HEK293 (cell line): ENCODE data around the gene FKBP8.

Source experiments
- CTCF ChIA-PET: fragments of 350-600 bp; formaldehyde crosslinking; extraction: SDS; loops from one replicate; lab custom pipeline; 2021; ENCODE audit warnings: antibody characterized with exemption; lab: Yijun Ruan, JAX
- POLR2A ChIA-PET: fragments of 300-600 bp; formaldehyde crosslinking; extraction: SDS; loops from one replicate; lab custom pipeline; 2020; ENCODE audit warnings: antibody characterized with exemption, inconsistent platforms; lab: Yijun Ruan, JAX
- H3K27ac ChIP-seq: fragments of 200-500 bp; sonication (Bioruptor generic); 2 replicates; pipeline ENCODE4 v1.5.1; 2014; ENCODE audit warnings: low read depth, low read length, control low read depth, inconsistent platforms; ENCODE audit errors: extremely low read depth
- H3K36me3 ChIP-seq, 2 experiments: fragments of 200-500 bp in 1 of 2; sonication (Bioruptor generic) in 1 of 2; 1 replicate in 1 of 2; 2 replicates in 1 of 2; pipeline ENCODE4 v1.5.1; 2014 to 2017; ENCODE audit warnings: inconsistent platforms in 2 of 2, low read length in 2 of 2; ENCODE audit not compliant: control insufficient read depth in 2 of 2, insufficient read depth in 1 of 2
- H3K4me1 ChIP-seq: fragments of 200-500 bp; sonication (Bioruptor generic); 2 replicates; pipeline ENCODE4 v1.5.1; 2014; ENCODE audit warnings: mild to moderate bottlenecking, low read length, inconsistent platforms; ENCODE audit not compliant: control insufficient read depth, insufficient read depth
- H3K4me3 ChIP-seq: 2 replicates; pipeline ENCODE4 v1.5.1; 2011; ENCODE audit warnings: low read depth, mild to moderate bottlenecking, control low read depth, low read length, moderate library complexity
- H3K9me3 ChIP-seq: fragments of 200-500 bp; sonication (Bioruptor generic); 2 replicates; pipeline ENCODE4 v1.5.1; 2014; ENCODE audit warnings: low read depth, low read length, inconsistent platforms; ENCODE audit not compliant: control insufficient read depth, insufficient read depth
- EGR2 ChIP-seq: fragments of 450-650 bp; formaldehyde crosslinking; IDR thresholded peaks from 2 replicates; pipeline ENCODE4 v1.5.1; 2016; ENCODE audit warnings: low read depth, missing biosample characterization, missing genetic modification characterization
- INSM2 ChIP-seq: fragments of 450-650 bp; formaldehyde crosslinking; IDR thresholded peaks from 2 replicates; pipeline ENCODE4 v1.5.1; 2016; ENCODE audit warnings: missing biosample characterization, missing genetic modification characterization
- KLF16 ChIP-seq: fragments of 450-650 bp; formaldehyde crosslinking; IDR thresholded peaks from 2 replicates; pipeline ENCODE4 v1.5.1; 2017; ENCODE audit warnings: missing biosample characterization, missing genetic modification characterization
- RBAK ChIP-seq: fragments of 450-650 bp; formaldehyde crosslinking; IDR thresholded peaks from 2 replicates; pipeline ENCODE4 v1.5.1; 2016; ENCODE audit warnings: missing biosample characterization, missing genetic modification characterization
- SP7 ChIP-seq: fragments of 450-650 bp; formaldehyde crosslinking; IDR thresholded peaks from 2 replicates; pipeline ENCODE4 v1.5.1; 2016; ENCODE audit warnings: missing biosample characterization, missing genetic modification characterization
- TSHZ1 ChIP-seq: fragments of 450-650 bp; formaldehyde crosslinking; IDR thresholded peaks from 2 replicates; pipeline ENCODE4 v1.5.1; 2016; ENCODE audit warnings: missing biosample characterization, missing genetic modification characterization, borderline replicate concordance
- WT1 ChIP-seq: fragments of 450-650 bp; formaldehyde crosslinking; IDR thresholded peaks from 2 replicates; pipeline ENCODE4 v1.5.1; 2016; ENCODE audit warnings: missing biosample characterization, missing genetic modification characterization
- ZBTB21 ChIP-seq: fragments of 450-650 bp; formaldehyde crosslinking; IDR thresholded peaks from 2 replicates; pipeline ENCODE4 v1.5.1; 2017; ENCODE audit warnings: missing biosample characterization, missing genetic modification characterization
- ZBTB26 ChIP-seq: fragments of 450-650 bp; formaldehyde crosslinking; optimal IDR thresholded peaks from 2 replicates; pipeline ENCODE3; 2016; ENCODE audit warnings: missing biosample characterization, mild to moderate bottlenecking, missing genetic modification characterization
- ZBTB49 ChIP-seq: fragments of 450-650 bp; formaldehyde crosslinking; IDR thresholded peaks from 2 replicates; pipeline ENCODE4 v1.5.1; 2016; ENCODE audit warnings: missing biosample characterization, missing genetic modification characterization, low read depth
- ZEB2 ChIP-seq: fragments of 450-650 bp; formaldehyde crosslinking; IDR thresholded peaks from 2 replicates; pipeline ENCODE4 v1.5.1; 2016; ENCODE audit warnings: missing biosample characterization, missing genetic modification characterization
- ZNF10 ChIP-seq: fragments of 450-650 bp; formaldehyde crosslinking; IDR thresholded peaks from 2 replicates; pipeline ENCODE4 v1.5.1; 2017; ENCODE audit warnings: missing biosample characterization, missing genetic modification characterization
- ZNF18 ChIP-seq: fragments of 450-650 bp; formaldehyde crosslinking; IDR thresholded peaks from 2 replicates; pipeline ENCODE4 v1.5.1; 2016; ENCODE audit warnings: missing biosample characterization, missing genetic modification characterization
- ZNF2 ChIP-seq: fragments of 450-650 bp; formaldehyde crosslinking; IDR thresholded peaks from 2 replicates; pipeline ENCODE4 v1.5.1; 2016; ENCODE audit warnings: missing biosample characterization, missing genetic modification characterization
- ZNF26 ChIP-seq: fragments of 450-650 bp; formaldehyde crosslinking; IDR thresholded peaks from 2 replicates; pipeline ENCODE4 v1.5.1; 2016; ENCODE audit warnings: missing biosample characterization, missing genetic modification characterization
- ZNF362 ChIP-seq: fragments of 450-650 bp; formaldehyde crosslinking; IDR thresholded peaks from 2 replicates; pipeline ENCODE4 v1.5.1; 2016; ENCODE audit warnings: missing biosample characterization, missing genetic modification characterization
- ZNF558 ChIP-seq: fragments of 450-650 bp; formaldehyde crosslinking; IDR thresholded peaks from 2 replicates; pipeline ENCODE4 v1.5.1; 2016; ENCODE audit warnings: missing biosample characterization, missing genetic modification characterization
- ZNF621 ChIP-seq: fragments of 450-650 bp; formaldehyde crosslinking; IDR thresholded peaks from 2 replicates; pipeline ENCODE4 v1.5.1; 2017; ENCODE audit warnings: missing biosample characterization, missing genetic modification characterization
- ZNF654 ChIP-seq: fragments of 450-650 bp; formaldehyde crosslinking; IDR thresholded peaks from 2 replicates; pipeline ENCODE4 v1.5.1; 2016; ENCODE audit warnings: low read depth, missing biosample characterization, missing genetic modification characterization
- ZNF768 ChIP-seq: fragments of 450-650 bp; formaldehyde crosslinking; IDR thresholded peaks from 2 replicates; pipeline ENCODE4 v1.5.1; 2018; ENCODE audit warnings: missing biosample characterization, mild to moderate bottlenecking, missing genetic modification characterization
- ZSCAN4 ChIP-seq: fragments of 450-650 bp; formaldehyde crosslinking; IDR thresholded peaks from 2 replicates; pipeline ENCODE4 v1.5.1; 2017; ENCODE audit warnings: missing biosample characterization, missing genetic modification characterization

Gene FKBP8

GRCh38 chr19:18557411-18558201, 14.2 kb upstream of the FKBP8 start, which contains the start of gene KXD1:
Gene KXD1 (plus strand): TSS chr19:18557870. CDS start chr19:18562057, 4,187 bp downstream.
- Histone ChIP-seq H3K9me3 (no peaks in the 10 kb centered on the region), H3K36me3 (peaks cover 0 to 15% of the 10 kb centered on the region in 2 experiments; a peak in 2 of 3 replicates), H3K27ac (peak within 1 kb of the TSS; percentile 51; the same call in 1 of the 2 replicates), H3K4me1 (no peaks in the 10 kb centered on the region), H3K4me3 (peak within 1 kb of the TSS; percentile 81)
- ChIA-PET POLR2A (interaction anchor here (0.5 to 4.9 kb wide), 18 partner anchors 10 to 623 kb away, joined by 3 to 62 read pairs (median 5); partner anchors contain the start of genes ELL, REX1BD and UBA52), CTCF (interaction anchor here (0.6 to 2.2 kb wide), 3 partner anchors 51 to 96 kb away, joined by 3 to 9 read pairs (median 4); no protein-coding TSS in a partner anchor)
- TF ChIP-seq ZBTB21 (tag by site-specific recombination) (0 out of 2 replicates have a peak, but pooled peaks have one; percentile 43), EGR2 (tag by site-specific recombination) (no peak), ZNF362 (peak; percentile 91), ZNF621 (tag by site-specific recombination) (no peak), ZBTB49 (tag by site-specific recombination) (no peak), ZNF768 (no peak), ZNF2 (tag by site-specific recombination) (peak; percentile 56; the same call in 1 of the 2 replicates), TSHZ1 (tag by site-specific recombination) (no peak), RBAK (no peak), INSM2 (tag by site-specific recombination) (0 out of 2 replicates have a peak, but pooled peaks have one; percentile 31), WT1 (tag by site-specific recombination) (0 out of 2 replicates have a peak, but pooled peaks have one; percentile 20), ZNF18 (0 out of 2 replicates have a peak, but pooled peaks have one; percentile 35), ZEB2 (tag by site-specific recombination) (peak; percentile 80), ZNF26 (no peak), ZSCAN4 (tag by site-specific recombination) (peak; percentile 34; the same call in 1 of the 2 replicates), ZBTB26 (tag by site-specific recombination) (peak; percentile 96), ZNF558 (tag by site-specific recombination) (peak; percentile 71; the same call in 1 of the 2 replicates), ZNF10 (tag by site-specific recombination) (0 out of 2 replicates have a peak, but pooled peaks have one; percentile 21), ZNF654 (tag by site-specific recombination) (no peak), SP7 (tag by site-specific recombination) (peak; percentile 79), KLF16 (peak; percentile 19; the same call in 1 of the 2 replicates)
